Erythroblast (primary cell): ENCODE results near the gene COL11A2.

Experiments used
- GATA1 ChIP-seq: IDR thresholded peaks from 2 replicates; pipeline ENCODE4 v1.6.1; 2011; ENCODE audit warnings: low read depth, mild to moderate bottlenecking, control low read depth, low read length, moderate library complexity
- POLR2A ChIP-seq: IDR thresholded peaks from 2 replicates; pipeline ENCODE4 v1.6.1; 2011; ENCODE audit warnings: mild to moderate bottlenecking, low read length

DNA sequence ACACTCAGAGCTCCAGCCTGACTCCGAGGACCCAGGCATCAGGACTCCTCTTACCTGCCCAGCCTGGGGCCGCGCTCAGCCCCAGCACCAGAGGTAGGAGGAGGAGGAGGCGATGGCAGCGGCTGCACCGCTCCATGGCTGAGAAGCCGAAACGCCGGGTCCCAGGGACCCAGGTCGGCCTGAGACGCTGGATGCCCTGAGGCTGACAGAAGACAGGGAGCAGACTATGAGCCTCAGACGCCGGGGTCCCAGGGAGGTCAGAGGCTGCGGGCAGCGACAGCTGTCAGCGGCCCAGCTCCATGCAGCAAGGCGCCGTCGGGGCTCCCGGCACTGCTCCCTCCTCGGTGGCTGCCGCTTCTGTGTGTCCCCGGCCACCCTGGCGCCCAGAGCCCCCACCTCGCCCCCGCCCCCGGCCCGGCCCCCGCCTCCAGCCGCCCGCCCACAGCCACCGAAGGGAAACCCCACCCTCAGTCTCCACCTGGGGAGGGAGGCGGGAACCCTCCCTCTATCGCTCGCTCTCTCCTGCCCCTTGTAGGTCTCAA lies at the start of gene COL11A2:
- TF ChIP-seq POLR2A (no peak), GATA1 (no peak)
